BE2C (cell line): Measurements from ENCODE around the gene KRTAP5-9.

Source experiments
- DNase-seq: peaks from one replicate; pipeline ENCODE4 v3.0.0-alpha.2; 2020
- H3K27me3 ChIP-seq: fragments of 250-450 bp; sonication (Bioruptor Pico); 2 replicates; pipeline ENCODE4 v1.5.1; 2020; ENCODE audit warnings: mild to moderate bottlenecking
- H3K36me3 ChIP-seq: fragments of 250-450 bp; sonication (Bioruptor Pico); 2 replicates; pipeline ENCODE4 v1.5.1; 2020; ENCODE audit warnings: mild to moderate bottlenecking
- H3K4me1 ChIP-seq: fragments of 250-450 bp; sonication (Bioruptor Pico); 2 replicates; pipeline ENCODE4 v1.5.1; 2020
- H3K4me3 ChIP-seq: 2 replicates; pipeline ENCODE4 v1.5.1; 2011; ENCODE audit warnings: low read depth, low read length
- H3K9me3 ChIP-seq: fragments of 250-450 bp; sonication (Bioruptor Pico); 2 replicates; pipeline ENCODE4 v1.5.1; 2020
- CTCF ChIP-seq: IDR thresholded peaks from 2 replicates; pipeline ENCODE4 v1.5.1; 2012; ENCODE audit warnings: mild to moderate bottlenecking, low read depth, low read length

Gene KRTAP5-9

GRCh38 chr11:71556018-71556417, 7.8 kb downstream of the KRTAP5-9 start:
- H3K9me3 ChIP-seq = no peaks in the 10 kb centered on the region
- no peaks in the 10 kb centered on the region for H3K36me3 ChIP-seq
- TF ChIP-seq CTCF = no peak
- no peak overlapping the region for H3K4me3 ChIP-seq
- H3K4me1 ChIP-seq = no peaks in the 10 kb centered on the region
- no peak for DNase-seq
- no peaks in the 10 kb centered on the region for H3K27me3 ChIP-seq

- no peaks in the 10 kb centered on the region for H3K36me3 ChIP-seq
- TF ChIP-seq CTCF = no peak
- H3K4me1 ChIP-seq = no peaks in the 10 kb centered on the region
- H3K9me3 ChIP-seq = no peaks in the 10 kb centered on the region
- H3K4me3 ChIP-seq = no peak overlapping the region
- no peaks in the 10 kb centered on the region for H3K27me3 ChIP-seq
- no peak for DNase-seq
Measured at GRCh38 chr11:71557257-71557656, 9.0 kb downstream of the KRTAP5-9 start.

GRCh38 chr11:71558996-71559395, 10.8 kb downstream of the KRTAP5-9 start:
- H3K27me3 ChIP-seq = no peaks in the 10 kb centered on the region
- DNase-seq = no peak
- no peak overlapping the region for H3K4me3 ChIP-seq
- H3K9me3 ChIP-seq = no peaks in the 10 kb centered on the region
- TF ChIP-seq CTCF = no peak
- H3K36me3 ChIP-seq = no peaks in the 10 kb centered on the region
- H3K4me1 ChIP-seq = no peaks in the 10 kb centered on the region

- H3K9me3 ChIP-seq = no peaks in the 10 kb centered on the region
- no peaks in the 10 kb centered on the region for H3K36me3 ChIP-seq
- no peaks in the 10 kb centered on the region for H3K27me3 ChIP-seq
- no peak for DNase-seq
- no peak overlapping the region for H3K4me3 ChIP-seq
- no peak for TF ChIP-seq CTCF
- no peaks in the 10 kb centered on the region for H3K4me1 ChIP-seq
Measured at GRCh38 chr11:71562120-71562519, 13.9 kb downstream of the KRTAP5-9 start.

- Histone ChIP-seq H3K27me3 (no peaks in the 10 kb centered on the region), H3K36me3 (no peaks in the 10 kb centered on the region)
- peak; percentile 53 for DNase-seq
Measured at GRCh38 chr11:71563406-71563805, 15.2 kb downstream of the KRTAP5-9 start.

GRCh38 chr11:71564430-71564829, 16.2 kb downstream of the KRTAP5-9 start:
- no peak for DNase-seq
- Histone ChIP-seq H3K4me3 (no peak overlapping the region), H3K36me3 (no peaks in the 10 kb centered on the region), H3K27me3 (no peaks in the 10 kb centered on the region), H3K9me3 (no peaks in the 10 kb centered on the region), H3K4me1 (no peaks in the 10 kb centered on the region)
- no peak for TF ChIP-seq CTCF

More at GRCh38 chr11:71563406-71563805, 15.2 kb downstream of the KRTAP5-9 start:
- H3K9me3 ChIP-seq = no peaks in the 10 kb centered on the region
- peak; percentile 75 for TF ChIP-seq CTCF
- no peaks in the 10 kb centered on the region for H3K4me1 ChIP-seq
- no peak overlapping the region for H3K4me3 ChIP-seq
